HG02588 (cell line): Measurements from ENCODE around the gene ERCC8.
A peak's percentile ranks its signal among the peaks of the same experiment; 100 is the strongest.
"Not testable (repeated sequence)": the region's sequence is repeated elsewhere in the genome, so short reads cannot be mapped to it uniquely, and the experiment has no call there.

Experiments
- ATAC-seq: cut with Tn5 transposase; IDR thresholded peaks from one replicate; pipeline ENCODE4 v1.9.1; 2021; ENCODE audit warnings: mild to moderate bottlenecking, moderate library complexity; ENCODE audit not compliant: unreplicated experiment

ERCC8 gene

DNA sequence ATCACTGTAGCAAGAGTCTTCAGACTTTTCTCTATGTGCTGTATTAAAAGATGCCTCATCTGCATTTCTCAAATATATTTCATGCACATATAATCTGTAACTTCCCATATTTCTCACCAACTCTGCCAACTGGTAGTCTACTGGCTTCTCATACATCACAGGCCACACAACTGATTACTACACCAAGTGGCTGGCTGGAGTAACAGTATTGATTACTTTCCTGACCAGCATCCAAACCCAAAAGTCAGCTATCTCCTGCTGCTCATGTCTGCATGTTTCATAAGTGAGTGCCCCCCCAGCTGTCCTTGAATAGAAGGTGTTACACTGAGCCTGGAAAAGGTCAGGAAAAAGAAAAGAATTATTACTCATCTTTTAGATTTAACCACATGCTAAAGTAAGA, 17.4 kb downstream of the ERCC8 start:
- no peak for ATAC-seq

DNA sequence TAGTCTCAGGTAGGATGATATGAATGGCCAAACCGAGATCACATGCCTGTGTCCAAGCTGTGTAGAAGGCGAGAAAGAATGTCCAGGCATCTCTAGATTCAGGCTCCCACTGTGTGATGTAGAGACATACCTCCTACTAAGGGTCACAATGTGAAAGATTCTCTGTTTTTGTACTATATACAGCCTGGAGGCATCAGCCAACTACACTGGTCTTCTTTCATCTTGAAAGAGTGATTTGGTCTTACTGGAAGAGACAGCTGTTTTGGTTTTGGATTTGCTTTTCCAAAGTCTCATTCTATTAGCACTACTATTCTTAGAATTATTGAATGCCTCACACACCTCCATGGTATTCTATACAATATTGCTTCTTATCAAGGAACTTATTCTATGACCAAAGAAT, 26.4 kb downstream of the ERCC8 start:
- no peak for ATAC-seq

DNA sequence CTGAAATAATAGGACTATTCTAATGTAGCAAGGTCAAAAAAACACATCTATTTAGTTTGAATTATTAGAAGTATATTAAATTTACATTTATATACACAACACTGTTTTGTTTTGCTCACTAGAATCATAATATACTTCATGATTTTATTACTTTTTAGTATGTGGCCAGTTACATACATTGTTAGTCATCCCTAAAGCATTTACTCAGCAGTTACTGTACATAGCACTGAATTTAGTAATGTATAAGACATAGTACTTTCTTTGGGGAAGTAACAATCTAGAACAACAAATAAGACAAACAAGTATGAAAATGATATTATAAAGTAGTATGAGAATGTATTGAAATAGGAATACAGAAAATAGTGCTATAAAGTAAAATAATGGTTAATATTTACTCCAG, 28.2 kb downstream of the ERCC8 start:
- ATAC-seq: no peak

DNA sequence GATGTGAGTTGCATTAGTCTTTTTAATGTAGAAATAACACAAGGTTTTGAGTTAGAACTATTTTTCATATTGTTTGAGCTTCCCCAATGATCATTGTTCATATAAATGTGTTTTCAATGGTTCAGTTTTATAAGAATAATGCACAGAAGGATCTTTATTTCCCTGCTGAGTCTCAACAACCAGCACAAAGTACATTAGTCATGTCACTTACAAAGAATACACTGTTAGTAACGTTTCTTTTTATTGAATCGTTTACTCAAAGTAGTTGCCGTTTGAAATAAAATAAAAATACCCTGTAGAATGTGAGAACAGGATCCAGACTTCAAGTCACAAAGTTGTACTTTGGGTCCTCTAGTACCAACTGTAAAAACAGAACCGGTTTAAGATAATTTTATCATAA, 41.5 kb downstream of the ERCC8 start:
- ATAC-seq: no peak

DNA sequence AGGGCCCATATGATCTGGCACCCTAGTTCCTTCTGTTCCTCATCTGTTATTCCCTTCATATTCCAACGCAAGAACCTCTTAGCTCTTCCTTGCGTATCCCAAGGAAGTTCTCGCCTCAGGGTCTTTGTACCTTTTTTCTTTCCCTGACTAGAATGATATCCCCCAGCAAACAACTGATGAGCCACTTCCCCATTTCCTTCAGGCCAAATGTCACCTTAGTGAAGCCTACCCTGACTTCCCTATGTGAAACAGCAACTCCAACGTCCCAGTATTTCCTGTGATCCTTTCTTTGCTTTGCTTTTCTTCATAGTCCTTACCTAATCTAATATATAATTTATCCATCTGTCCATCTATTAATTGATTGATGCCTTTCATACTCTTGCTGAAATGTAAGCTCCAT, 47.9 kb downstream of the ERCC8 start:
- no peak for ATAC-seq

DNA sequence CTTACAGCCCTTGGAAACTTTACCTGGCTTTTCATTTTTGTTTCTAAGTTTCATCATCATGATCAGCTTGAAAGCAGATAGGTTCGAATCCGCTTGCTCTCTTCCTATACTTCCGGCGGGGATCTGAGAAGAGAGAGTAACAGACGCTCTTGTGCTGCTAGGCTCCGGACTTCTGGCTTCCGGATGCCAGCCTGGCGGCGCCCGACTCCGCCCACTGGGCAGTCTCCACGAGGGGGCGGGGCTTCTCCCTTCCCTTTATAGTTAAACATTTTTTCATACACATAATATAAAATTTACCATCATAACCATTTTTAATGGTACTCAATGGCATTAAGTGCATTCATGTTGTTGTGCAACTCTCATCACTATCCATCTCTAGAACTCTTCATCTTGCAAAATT, 51.3 kb downstream of the ERCC8 start:
- ATAC-seq: no peak

DNA sequence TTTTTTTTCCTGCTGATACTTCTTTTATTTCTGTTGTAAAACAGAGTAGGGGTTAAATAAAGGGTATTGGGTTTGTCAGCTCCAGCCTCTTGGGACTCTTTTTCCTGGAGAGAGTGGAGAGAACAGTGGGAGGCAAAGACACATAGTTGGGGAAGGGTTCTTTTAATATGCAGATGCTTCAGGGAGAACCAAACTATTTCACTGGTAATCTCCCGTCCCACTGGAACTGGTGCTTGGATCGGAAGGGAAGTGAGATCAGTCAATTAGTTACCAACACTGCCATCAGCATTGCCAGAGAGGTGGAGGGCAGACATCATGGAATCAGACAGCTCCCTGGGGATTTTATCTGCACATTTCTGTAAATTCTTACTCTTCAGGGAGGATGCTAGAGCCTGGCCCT, 53.2 kb downstream of the ERCC8 start:
- ATAC-seq: no peak

DNA sequence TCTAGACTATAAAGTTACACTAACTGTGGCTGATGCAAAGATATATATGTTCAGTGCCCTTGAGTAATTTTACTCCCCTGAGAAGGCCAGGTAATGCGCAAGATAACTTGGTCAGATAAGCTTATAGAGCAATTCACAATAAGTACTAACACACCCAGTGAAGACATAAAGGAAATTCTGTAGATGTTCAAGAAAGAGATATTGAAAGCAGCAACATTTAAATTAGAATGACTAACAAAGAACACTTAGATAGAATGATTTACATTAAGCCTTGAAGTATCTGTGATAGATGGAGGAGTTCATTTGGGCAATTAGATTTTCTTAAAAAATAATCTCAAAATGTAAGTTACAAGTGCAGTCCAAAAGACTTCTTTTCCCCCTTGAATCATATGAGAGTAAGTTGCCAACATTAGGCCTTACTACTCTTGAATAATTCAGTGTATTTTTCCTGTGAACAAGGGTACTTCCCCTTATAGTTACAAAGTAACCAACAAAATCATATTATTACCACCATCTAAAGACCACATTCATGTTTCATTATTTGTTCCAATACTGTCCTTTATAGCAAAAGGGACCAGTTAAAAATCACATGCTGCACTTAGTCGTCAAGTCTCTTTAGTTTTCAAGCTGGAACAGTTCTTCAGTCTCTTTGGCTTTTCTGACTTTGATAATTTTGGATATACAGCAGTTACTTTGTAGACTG, 56.4 kb downstream of the ERCC8 start:
- ATAC-seq: no peak

DNA sequence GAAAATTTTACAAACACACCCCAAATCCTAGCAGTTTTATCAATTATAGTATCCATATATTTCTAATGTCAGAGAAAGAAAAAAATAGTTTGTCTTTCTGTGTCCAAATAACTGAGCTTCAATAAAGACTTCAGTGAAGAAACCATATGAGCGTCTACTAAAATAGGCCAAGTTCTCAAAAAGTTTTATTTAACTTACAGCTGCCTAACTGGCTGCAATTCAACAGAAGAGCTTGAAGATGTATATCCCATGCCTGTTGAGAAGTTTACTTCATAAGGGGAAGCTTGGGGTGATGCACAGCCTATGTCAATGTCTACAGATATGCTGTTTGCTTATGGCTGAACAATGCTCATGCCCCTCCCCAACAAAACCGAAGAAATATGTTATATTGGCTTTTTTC, 57.1 kb downstream of the ERCC8 start:
- ATAC-seq: no peak

DNA sequence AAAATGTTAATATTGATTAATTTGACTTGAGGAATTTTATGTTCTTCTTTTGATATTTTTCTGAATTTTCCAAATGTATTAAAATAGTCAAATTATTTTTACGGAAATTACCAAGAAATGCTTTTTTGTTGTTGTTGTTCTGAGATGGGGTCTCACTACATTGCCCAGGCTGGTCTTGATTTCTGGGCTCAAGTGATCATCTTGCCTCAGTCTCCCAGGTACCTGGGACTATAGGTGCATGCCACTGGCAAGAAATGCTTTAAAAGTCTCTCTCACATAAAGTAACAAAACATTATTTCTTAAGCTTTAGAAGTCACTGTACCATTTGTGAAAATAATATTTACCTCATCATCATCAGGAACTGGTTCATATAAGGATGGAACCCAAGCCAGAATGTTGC, 57.8 kb downstream of the ERCC8 start:
- no peak for ATAC-seq

DNA sequence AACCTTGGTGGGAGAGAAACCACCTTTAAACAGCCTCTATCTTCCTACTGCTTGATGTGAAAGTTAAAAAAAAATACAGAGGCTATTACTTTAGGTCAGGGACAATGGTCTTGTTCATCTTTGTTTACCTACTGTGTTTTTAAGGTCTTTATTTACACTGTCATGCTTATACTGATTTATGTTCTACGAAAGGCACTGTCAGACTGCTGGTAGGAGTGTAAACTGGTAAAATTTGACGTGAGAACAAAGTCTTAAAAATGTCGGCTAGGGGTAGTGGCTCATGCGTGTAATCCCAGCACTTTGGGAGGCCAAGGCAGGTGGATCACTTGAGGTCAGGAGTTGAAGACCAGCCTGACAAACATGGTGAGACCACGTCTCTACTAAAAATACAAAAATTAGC, 58.7 kb downstream of the ERCC8 start:
- no peak for ATAC-seq

DNA sequence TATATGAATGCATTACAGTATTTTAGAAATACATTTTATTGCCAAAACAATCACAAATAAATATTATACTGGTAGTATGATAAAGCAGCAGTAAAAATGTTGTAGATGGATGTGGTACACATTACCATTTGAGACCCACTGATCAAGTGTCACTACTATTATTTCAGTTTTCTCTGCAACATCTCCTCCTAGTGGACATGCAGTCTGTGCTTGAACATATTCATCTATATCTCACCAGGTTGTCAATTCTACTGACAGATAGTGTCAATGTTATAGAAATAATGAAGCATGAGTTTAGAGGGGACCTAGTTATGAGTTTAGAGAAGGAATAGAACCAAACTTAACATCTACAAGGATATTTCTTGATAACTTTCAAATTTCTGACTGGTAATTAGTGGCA, 61.6 kb downstream of the ERCC8 start:
- no peak for ATAC-seq

DNA sequence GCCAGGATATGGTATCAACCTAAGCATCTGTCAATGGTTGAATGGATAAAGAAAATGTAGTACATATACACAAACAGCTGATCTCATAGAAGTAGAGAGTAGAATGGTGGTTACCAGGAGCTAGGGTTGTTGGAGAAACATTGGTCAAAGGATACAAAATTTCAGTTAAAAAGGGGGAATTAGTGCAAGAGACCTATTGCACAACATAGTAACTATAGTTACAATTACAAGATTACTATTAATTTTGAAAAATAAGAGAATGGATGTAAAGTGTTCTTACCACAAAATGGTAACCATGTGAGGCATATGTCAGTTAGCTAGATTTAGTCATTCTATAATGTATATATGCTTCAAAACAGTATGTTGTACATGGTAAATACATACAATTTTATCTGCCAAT, 72.0 kb downstream of the ERCC8 start:
- no peak for ATAC-seq

DNA sequence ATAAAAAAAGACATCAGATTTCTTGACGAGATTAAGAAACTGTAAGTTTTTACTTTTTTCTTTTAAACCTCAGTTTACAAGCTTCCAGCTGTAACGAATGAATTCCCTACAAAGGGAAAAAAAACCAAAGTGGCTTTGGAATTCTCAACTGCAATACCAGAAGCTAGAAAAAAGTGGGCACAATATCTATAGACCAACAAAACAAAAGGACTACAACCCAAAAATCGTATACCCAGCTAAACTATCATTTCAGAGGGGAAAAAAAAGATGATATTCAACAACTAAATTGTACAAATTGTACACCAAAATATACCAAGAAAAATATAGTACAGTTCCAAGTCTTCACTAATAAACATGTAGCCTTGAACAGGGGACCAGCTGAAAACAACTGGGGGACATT, 74.0 kb downstream of the ERCC8 start:
- no peak for ATAC-seq

DNA sequence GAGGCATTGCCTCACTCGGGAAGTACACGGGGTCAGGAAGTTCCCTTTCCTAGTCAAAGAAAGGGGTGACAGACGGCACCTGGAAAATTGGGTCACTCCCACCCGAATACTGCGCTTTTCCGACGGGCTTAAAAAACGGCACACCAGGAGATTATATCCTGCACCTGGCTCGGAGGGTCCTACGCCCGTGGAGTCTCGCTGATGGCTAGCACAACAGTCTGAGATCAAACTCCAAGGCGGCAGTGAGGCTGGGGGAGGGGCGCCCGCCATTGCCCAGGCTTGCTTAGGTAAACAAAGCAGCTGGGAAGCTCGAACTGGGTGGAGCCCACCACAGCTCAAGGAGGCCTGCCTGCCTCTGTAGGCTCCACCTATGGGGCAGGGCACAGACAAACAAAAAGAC, 84.3 kb downstream of the ERCC8 start:
- not testable (repeated sequence) for ATAC-seq

DNA sequence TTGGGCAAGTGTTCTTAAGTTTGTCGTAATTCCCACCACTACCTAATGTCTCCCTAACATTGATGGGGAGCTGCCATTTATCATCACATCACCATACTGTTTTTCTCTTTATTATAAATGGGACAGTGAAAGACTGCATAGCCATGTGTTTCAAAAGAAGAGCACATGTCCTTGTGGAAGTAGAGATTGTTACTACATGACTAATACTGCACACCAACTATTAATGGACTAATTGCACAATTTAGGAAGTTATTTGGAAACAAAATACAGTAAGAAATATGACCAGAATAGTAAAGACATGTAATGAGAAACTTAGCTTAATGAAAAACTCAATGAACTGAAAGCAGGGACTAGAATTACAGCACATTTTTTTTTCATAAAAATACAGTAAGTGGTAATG, 88.8 kb downstream of the ERCC8 start:
- ATAC-seq: no peak

DNA sequence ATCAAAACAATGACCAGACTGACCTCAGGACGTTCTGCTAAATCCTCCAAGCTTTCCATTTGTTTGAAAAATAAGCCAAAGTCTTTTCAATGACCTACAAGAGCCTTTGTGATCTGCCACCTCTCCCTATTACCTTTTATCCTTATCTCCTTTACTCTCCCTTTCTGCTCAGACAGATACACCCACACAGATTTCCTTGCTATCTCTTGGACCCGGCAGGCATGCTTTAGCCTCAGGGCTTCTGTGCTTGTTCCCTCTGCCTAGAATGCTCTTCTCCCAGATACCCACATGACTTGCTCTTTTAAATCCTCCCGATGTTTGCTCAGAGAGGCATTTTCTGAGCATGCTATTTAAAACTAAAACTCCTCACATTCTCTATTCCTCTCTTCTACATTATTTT, 91.9 kb downstream of the ERCC8 start:
- ATAC-seq: no peak

DNA sequence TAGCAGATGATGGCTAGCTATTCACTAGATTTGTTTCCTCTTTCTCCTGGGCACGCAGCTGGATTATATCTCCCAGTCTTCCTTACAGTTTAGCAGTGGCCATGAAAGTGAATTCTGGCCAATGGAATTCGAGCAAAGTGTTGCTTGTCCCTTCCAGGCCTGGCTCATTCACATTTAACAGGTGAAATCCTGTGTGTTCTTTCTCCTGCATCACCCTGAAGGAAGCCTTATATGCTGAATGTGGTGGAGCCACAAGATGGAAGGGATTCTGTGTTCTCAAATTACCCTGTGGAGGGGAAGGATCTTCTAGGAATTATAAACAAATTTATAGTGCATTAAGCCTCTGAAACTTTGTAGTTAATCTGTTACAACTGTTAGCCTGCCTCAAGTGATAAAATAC, 92.6 kb downstream of the ERCC8 start:
- ATAC-seq: no peak

DNA sequence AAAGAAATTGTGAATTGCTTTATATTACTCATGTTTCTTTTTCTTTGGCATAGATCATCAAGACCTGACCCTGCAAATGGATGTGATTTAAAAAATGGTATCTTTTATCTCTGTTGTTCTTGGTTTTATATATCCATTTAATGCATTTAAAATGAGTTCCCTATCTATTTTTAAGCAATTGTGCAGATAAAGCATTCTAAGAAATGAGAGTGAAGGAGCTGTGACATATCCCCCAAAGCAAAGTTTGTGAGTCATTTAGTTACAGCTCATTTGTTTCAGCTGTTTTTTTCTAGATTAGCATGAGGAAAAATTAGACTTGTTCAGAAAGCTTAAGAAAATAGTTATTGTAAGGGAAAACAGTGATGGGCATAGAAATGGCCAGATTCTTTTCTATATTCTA, 93.2 kb downstream of the ERCC8 start:
- no peak for ATAC-seq

DNA sequence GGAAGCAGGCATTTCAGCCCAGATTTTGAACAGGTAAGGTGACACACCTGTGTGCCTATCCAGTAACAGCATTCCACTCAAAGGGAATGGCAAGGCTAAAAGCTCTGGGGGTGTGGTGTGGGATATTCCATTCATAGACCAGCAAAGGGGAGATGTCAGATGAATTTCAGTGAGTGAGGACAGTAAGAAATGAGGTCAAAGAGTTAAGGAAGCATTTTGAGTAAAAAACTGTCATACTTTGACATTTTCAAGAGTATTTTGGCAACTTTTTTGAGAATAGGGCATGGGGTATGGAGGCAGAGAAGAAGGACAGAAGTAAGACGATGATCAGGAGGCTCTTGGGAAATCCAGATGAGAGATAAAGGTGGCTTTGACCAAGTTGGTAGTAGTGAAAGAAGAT, 98.6 kb downstream of the ERCC8 start:
- no peak for ATAC-seq

DNA sequence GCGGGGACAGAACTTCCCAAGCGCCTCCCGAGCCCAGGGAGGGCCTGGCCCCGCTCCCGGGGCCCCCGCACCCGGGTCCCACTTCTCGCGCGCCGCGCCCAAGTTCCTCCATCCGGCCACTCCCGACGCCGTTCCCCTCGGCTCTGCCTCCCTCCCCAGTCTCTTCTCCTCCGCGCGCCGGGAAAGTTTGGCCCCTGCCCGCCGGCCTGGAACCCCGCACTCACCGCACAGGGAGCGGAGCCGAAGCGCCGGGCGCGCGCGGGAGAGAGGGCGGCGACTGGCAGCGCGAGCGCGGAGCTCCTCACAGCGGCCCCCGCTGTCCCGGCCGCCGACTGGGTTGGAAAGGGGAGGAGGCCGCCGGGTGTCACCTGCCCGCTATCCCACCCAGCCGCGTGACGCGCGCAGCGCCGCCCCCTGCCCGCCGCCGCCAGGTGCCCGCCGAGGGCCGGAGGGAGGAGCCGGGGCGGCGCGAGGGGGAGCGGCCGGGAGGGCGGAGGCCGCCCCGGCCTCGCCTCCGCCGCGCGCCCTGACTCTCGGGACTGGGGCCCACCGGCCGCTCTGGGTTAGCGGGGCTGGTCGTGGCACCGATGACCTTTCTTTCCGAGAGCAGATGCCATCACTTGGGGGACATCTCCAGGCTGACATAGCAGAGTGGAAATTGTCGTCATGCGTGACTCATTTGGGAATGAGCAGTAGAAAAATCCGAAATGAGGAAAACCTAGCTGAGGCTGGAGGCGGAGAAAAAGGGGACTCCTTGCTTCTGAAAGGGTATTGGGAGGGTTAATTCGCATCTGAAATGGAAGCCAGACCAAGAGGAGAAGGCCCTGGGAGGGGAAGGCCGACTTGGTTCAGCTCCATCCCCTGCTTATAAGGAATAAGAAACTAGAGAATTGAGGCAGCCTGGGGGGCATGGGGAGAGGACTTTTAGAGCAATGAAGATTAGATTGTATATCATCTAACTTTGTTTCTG, 100.6 kb downstream of the ERCC8 start, which contains the start of gene ELOVL7:
Gene ELOVL7 (minus strand): TSS at position 334 of the 970 bp plus-strand sequence. CDS start 56,872 bp downstream, outside the sequence.
- ATAC-seq: peak; percentile 93

DNA sequence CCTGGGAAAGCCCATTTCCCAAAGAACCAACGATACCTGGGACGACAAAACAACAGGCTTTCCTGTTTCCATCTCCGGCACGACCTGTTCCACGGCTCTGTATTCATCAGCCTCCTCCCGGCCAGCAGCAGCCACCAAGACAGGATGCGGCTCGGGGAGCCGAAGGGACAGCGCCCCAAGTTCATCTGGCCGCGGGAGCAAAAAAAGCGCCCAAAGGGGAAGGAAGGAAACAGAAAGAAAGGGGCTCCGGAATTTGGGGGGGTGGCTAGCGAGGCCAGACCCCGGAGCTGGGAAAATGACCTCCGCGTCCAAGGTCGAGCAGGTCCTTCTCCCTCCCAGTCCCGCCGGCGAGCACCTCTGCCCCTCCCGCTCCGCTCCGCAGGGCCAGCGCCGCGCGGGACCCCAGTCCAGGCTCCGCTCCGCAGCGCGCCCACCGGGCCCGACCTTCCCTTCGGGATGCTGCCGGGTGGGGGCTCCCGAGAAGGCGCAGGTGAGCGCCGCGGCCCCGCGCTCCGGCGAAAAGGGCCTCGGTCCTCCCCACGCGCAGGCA, 101.4 kb downstream of the ERCC8 start:
- peak; percentile 18 for ATAC-seq
